GM18870 (cell line): Measurements from ENCODE around the gene ZFP3.
"Not testable (repeated sequence)": the region's sequence is repeated elsewhere in the genome, so short reads cannot be mapped to it uniquely, and the experiment has no call there.

Experiments used
- ATAC-seq: cut with Tn5 transposase; IDR thresholded peaks from one replicate; pipeline ENCODE4 v1.9.1; 2021; ENCODE audit warnings: moderate library complexity; ENCODE audit not compliant: unreplicated experiment

The ZFP3 gene

GRCh38 chr17:5078106-5079028 is at the start of gene ZFP3:
TSS of gene ZFP3 (plus strand) at chr17:5078467. CDS start at chr17:5091505, 13,038 bp downstream.
- no peak for ATAC-seq

- ATAC-seq = not testable (repeated sequence)
Measured at GRCh38 chr17:5030168-5030567, 48.1 kb upstream of the ZFP3 start.

- ATAC-seq = no peak
Measured at GRCh38 chr17:5031365-5032082, 46.7 kb upstream of the ZFP3 start.

GRCh38 chr17:5032865-5033264 is 45.4 kb upstream of the ZFP3 start:
- no peak for ATAC-seq

- no peak for ATAC-seq
Measured at GRCh38 chr17:5033352-5034015, 44.8 kb upstream of the ZFP3 start.

GRCh38 chr17:5034063-5034462 is 44.2 kb upstream of the ZFP3 start:
- ATAC-seq = no peak

GRCh38 chr17:5034651-5035050 is 43.6 kb upstream of the ZFP3 start:
- no peak for ATAC-seq

GRCh38 chr17:5035315-5035714 is 43.0 kb upstream of the ZFP3 start, which contains the start of gene SLC52A1:
TSS of gene SLC52A1 (minus strand) at chr17:5035426. CDS start at chr17:5034606, 820 bp downstream.
- ATAC-seq = no peak

GRCh38 chr17:5042157-5043022 is 35.9 kb upstream of the ZFP3 start:
- ATAC-seq = no peak

- ATAC-seq = no peak
Measured at GRCh38 chr17:5043524-5043923, 34.7 kb upstream of the ZFP3 start.

GRCh38 chr17:5044630-5045029 is 33.6 kb upstream of the ZFP3 start:
- ATAC-seq = no peak

GRCh38 chr17:5045496-5045895 is 32.8 kb upstream of the ZFP3 start:
- ATAC-seq = no peak

- ATAC-seq = no peak
Measured at GRCh38 chr17:5047446-5047845, 30.8 kb upstream of the ZFP3 start.

GRCh38 chr17:5049314-5049841 is 28.9 kb upstream of the ZFP3 start:
- no peak for ATAC-seq

- no peak for ATAC-seq
Measured at GRCh38 chr17:5050278-5050677, 28.0 kb upstream of the ZFP3 start.

- no peak for ATAC-seq
Measured at GRCh38 chr17:5055543-5055942, 22.7 kb upstream of the ZFP3 start.

GRCh38 chr17:5065227-5065744 is 13.0 kb upstream of the ZFP3 start:
- no peak for ATAC-seq

GRCh38 chr17:5068236-5068635 is 10.0 kb upstream of the ZFP3 start:
- no peak for ATAC-seq

- ATAC-seq = no peak
Measured at GRCh38 chr17:5069724-5070123, 8.5 kb upstream of the ZFP3 start.

- not testable (repeated sequence) for ATAC-seq
Measured at GRCh38 chr17:5075472-5075871, 2.8 kb upstream of the ZFP3 start.
